SK-N-SH (cell line): ENCODE measurements around the gene PEX13. TPM values are rescaled to one million over a fixed set of nuclear protein-coding genes. Genes with fewer than 3 reads are reported as not detected.

Source experiments
- CTCF ChIA-PET: fragments of 300-600, 350-600 bp; formaldehyde crosslinking; extraction: SDS; loops from one replicate; lab custom pipeline; 2021; lab: Yijun Ruan, JAX
- POLR2A ChIA-PET: fragments of 350-600 bp; sonication (Branson Sonifier 250); formaldehyde crosslinking; extraction: SDS; loops from one replicate; lab custom pipeline; 2020; ENCODE audit warnings: antibody characterized with exemption, inconsistent platforms; lab: Yijun Ruan, JAX
- DNase-seq: peaks from one replicate; pipeline ENCODE4 v3.0.0; 2012
- H2AFZ ChIP-seq: fragments of 200-600 bp; sonication (generic); 2 replicates; pipeline ENCODE4 v1.8.1; 2016; ENCODE audit warnings: antibody characterized with exemption, mild to moderate bottlenecking, low read depth
- H3F3A ChIP-seq: fragments of 200-600 bp; sonication (generic); replicated peaks from 2 replicates; pipeline ENCODE3; 2016; ENCODE audit warnings: antibody characterized with exemption, mild to moderate bottlenecking; ENCODE audit not compliant: insufficient read depth
- H3K27ac ChIP-seq, 2 experiments: fragments of 200-500 bp in 1 of 2; fragments of 200-600 bp in 1 of 2; sonication (Bioruptor generic) in 1 of 2; sonication (generic), shearing (Covaris generic) in 1 of 2; 2 replicates each; pipeline versions ENCODE4 v1.5.1 to v1.6.1; 2014 to 2016; ENCODE audit warnings: low read depth in 2 of 2, inconsistent platforms in 1 of 2, low read length in 1 of 2, mild to moderate bottlenecking in 1 of 2, mixed read lengths in 1 of 2
- H3K27me3 ChIP-seq: fragments of 200-600 bp; sonication (generic), shearing (Covaris generic); 2 replicates; pipeline ENCODE4 v1.6.1; 2016; ENCODE audit warnings: mixed run types; ENCODE audit not compliant: insufficient read depth
- H3K36me3 ChIP-seq, 2 experiments: fragments of 200-500 bp in 1 of 2; fragments of 200-600 bp in 1 of 2; sonication (Bioruptor generic) in 1 of 2; sonication (generic) in 1 of 2; replicated peaks in 1 of 2; 2 replicates each; pipeline versions ENCODE3 to v1.5.1; 2014 to 2016; ENCODE audit warnings: low read length in 1 of 2, mild to moderate bottlenecking in 1 of 2; ENCODE audit not compliant: insufficient read depth in 2 of 2, control insufficient read depth in 1 of 2
- H3K4me1 ChIP-seq, 2 experiments: fragments of 200-500 bp in 1 of 2; fragments of 200-600 bp in 1 of 2; sonication (Bioruptor generic) in 1 of 2; sonication (generic), shearing (Covaris generic) in 1 of 2; 2 replicates each; pipeline versions ENCODE4 v1.5.1 to v1.6.1; 2014 to 2016; ENCODE audit warnings: low read depth in 1 of 2, low read length in 1 of 2, mixed run types in 1 of 2; ENCODE audit not compliant: insufficient read depth in 2 of 2, control insufficient read depth in 1 of 2
- H3K4me2 ChIP-seq: fragments of 200-600 bp; sonication (generic), shearing (Covaris generic); 2 replicates; pipeline ENCODE4 v1.6.1; 2017; ENCODE audit warnings: mixed run types
- H3K4me3 ChIP-seq, 2 experiments: fragments of 200-500 bp in 1 of 2; fragments of 200-600 bp in 1 of 2; sonication (Bioruptor generic) in 1 of 2; sonication (generic), shearing (Covaris generic) in 1 of 2; 2 replicates each; pipeline versions ENCODE4 v1.5.1 to v1.8.1; 2014 to 2016; ENCODE audit warnings: low read depth in 2 of 2, inconsistent platforms in 1 of 2, low read length in 1 of 2, mild to moderate bottlenecking in 1 of 2, mixed read lengths in 1 of 2, moderate library complexity in 1 of 2
- H3K79me2 ChIP-seq: fragments of 200-600 bp; sonication (generic); 2 replicates; pipeline ENCODE4 v1.8.1; 2017; ENCODE audit warnings: mild to moderate bottlenecking; ENCODE audit not compliant: insufficient read depth
- H3K9ac ChIP-seq: fragments of 200-600 bp; sonication (generic); 2 replicates; pipeline ENCODE4 v1.6.1; 2017; ENCODE audit warnings: mixed run types
- H3K9me2 ChIP-seq: fragments of 200-600 bp; sonication (generic); 2 replicates; pipeline ENCODE4 v1.6.1; 2017; ENCODE audit warnings: mixed run types
- H3K9me3 ChIP-seq: fragments of 200-600 bp; sonication (generic); 2 replicates; pipeline ENCODE4 v1.6.1; 2017; ENCODE audit warnings: mixed run types, mild to moderate bottlenecking, moderate library complexity
- H4K20me1 ChIP-seq: fragments of 200-600 bp; sonication (generic); 2 replicates; pipeline ENCODE4 v1.6.1; 2017; ENCODE audit warnings: mild to moderate bottlenecking, mixed run types; ENCODE audit not compliant: insufficient read depth
- CHD2 ChIP-seq: fragments of 150-350 bp; IDR thresholded peaks from 2 replicates; pipeline ENCODE4 v1.6.1; 2018; ENCODE audit warnings: low read length; ENCODE audit not compliant: partially characterized antibody
- EP300 ChIP-seq, 2 experiments: IDR thresholded peaks; 2 replicates each; pipeline versions ENCODE4 v1.4.0 to v1.6.1; 2012; ENCODE audit warnings: borderline replicate concordance in 1 of 2, low read depth in 1 of 2, low read length in 1 of 2
- EZH2phosphoT487 ChIP-seq: fragments of 200-600 bp; sonication (generic); IDR thresholded peaks from 2 replicates; pipeline ENCODE4 v1.6.1; 2017; ENCODE audit warnings: low read depth, mixed run types, mild to moderate bottlenecking, antibody characterized with exemption, moderate library complexity, borderline replicate concordance
- FOXJ3 ChIP-seq: sonication (generic); formaldehyde crosslinking; IDR thresholded peaks from 2 replicates; pipeline ENCODE4 v1.5.1; 2020; ENCODE audit warnings: mild to moderate bottlenecking, missing genetic modification reagents
- FOXM1 ChIP-seq: IDR thresholded peaks from 2 replicates; pipeline ENCODE4 v1.4.0; 2012; ENCODE audit warnings: low read depth, mild to moderate bottlenecking
- GATA2 ChIP-seq: sonication (generic); formaldehyde crosslinking; IDR thresholded peaks from 2 replicates; pipeline ENCODE4 v1.5.0; 2020; ENCODE audit warnings: mild to moderate bottlenecking, missing genetic modification reagents
- JUND ChIP-seq: IDR thresholded peaks from 2 replicates; pipeline ENCODE4 v1.4.0; 2012
- MXI1 ChIP-seq: IDR thresholded peaks from 2 replicates; pipeline ENCODE4 v1.6.1; 2012; ENCODE audit warnings: mild to moderate bottlenecking, low read depth, low read length, improper control_type of control experiment
- RAD21 ChIP-seq: IDR thresholded peaks from 2 replicates; pipeline ENCODE4 v1.6.1; 2012; ENCODE audit warnings: mild to moderate bottlenecking, low read length
- SMC3 ChIP-seq: IDR thresholded peaks from 2 replicates; pipeline ENCODE4 v1.6.1; 2012; ENCODE audit warnings: low read depth, low read length, improper control_type of control experiment
- TAF1 ChIP-seq: IDR thresholded peaks from 2 replicates; pipeline ENCODE4 v1.6.1; 2012; ENCODE audit warnings: low read depth, mild to moderate bottlenecking, low read length, moderate library complexity, borderline replicate concordance
- TCF12 ChIP-seq: IDR thresholded peaks from 2 replicates; pipeline ENCODE4 v1.4.0; 2012
- USF2 ChIP-seq: fragments of 150-350 bp; IDR thresholded peaks from 2 replicates; pipeline ENCODE4 v1.6.1; 2017; ENCODE audit warnings: antibody characterized with exemption, low read length, low read depth, borderline replicate concordance
- YY1 ChIP-seq: IDR thresholded peaks from 2 replicates; pipeline ENCODE4 v1.4.0; 2012; ENCODE audit warnings: low read depth, mild to moderate bottlenecking
- ZBTB33 ChIP-seq: IDR thresholded peaks from 2 replicates; pipeline ENCODE4 v1.4.0; 2012; ENCODE audit warnings: low read depth, borderline replicate concordance
- WGBS: methylation state at CpG from one replicate; pipeline ENCODE4 v1.1.6; 2017; ENCODE audit warnings: low lambda C conversion rate; 5-methylcytosine and 5-hydroxymethylcytosine counted together
- polyA plus RNA-seq, 3 experiments: library from polyadenylated mRNA; depleted of rRNA; stranded (reverse); fragments of >200 nt; gene quantifications; 2 replicates each; pipeline ENCODE4 v1.2.3, GENCODE V29; 2012
- TF ChIP-seq, protein P1 (sequence below): IDR thresholded peaks from 2 replicates; pipeline ENCODE4 v1.4.0; 2012; ENCODE audit warnings: low read depth
- TF ChIP-seq, protein P2 (sequence below): IDR thresholded peaks from 2 replicates; pipeline ENCODE4; 2012

The PEX13 gene
- polyA plus RNA-seq, 1 of the 3 experiments (the other 2 are of a cell fraction): 10.3 TPM

GRCh38 chr2:61005736-61006135 is 11.8 kb upstream of the PEX13 start:
- H3K27me3 ChIP-seq: no peaks in the 10 kb centered on the region
- no peaks in the 10 kb centered on the region for H3K4me1 ChIP-seq
- H3F3A ChIP-seq: peaks cover 14% of the 10 kb centered on the region
- H4K20me1 ChIP-seq: no peaks in the 10 kb centered on the region
- no peak overlapping the region for H3K9ac ChIP-seq
- TF ChIP-seq SMC3 (no peak), FOXJ3 (CRISPR knock-in tag) (no peak)
- ChIA-PET CTCF (interaction anchor here (1.1 kb wide), 1 partner anchor 299 kb away, joined by 4 read pairs; no protein-coding TSS in a partner anchor), POLR2A (no interaction called here)
- no peaks in the 10 kb centered on the region for H3K79me2 ChIP-seq
- H3K36me3 ChIP-seq: peaks cover 0 to 3% of the 10 kb centered on the region in 2 experiments
- no peak overlapping the region for H2AFZ ChIP-seq
- no peak overlapping the region for H3K4me3 ChIP-seq
- WGBS: 95% methylated on average over 3 of the region's 3 CpGs
- H3K27ac ChIP-seq: no peak overlapping the region
- H3K9me2 ChIP-seq: no peaks in the 10 kb centered on the region
- no peak overlapping the region for H3K4me2 ChIP-seq
- no peak for DNase-seq
- no peaks in the 10 kb centered on the region for H3K9me3 ChIP-seq

DNA sequence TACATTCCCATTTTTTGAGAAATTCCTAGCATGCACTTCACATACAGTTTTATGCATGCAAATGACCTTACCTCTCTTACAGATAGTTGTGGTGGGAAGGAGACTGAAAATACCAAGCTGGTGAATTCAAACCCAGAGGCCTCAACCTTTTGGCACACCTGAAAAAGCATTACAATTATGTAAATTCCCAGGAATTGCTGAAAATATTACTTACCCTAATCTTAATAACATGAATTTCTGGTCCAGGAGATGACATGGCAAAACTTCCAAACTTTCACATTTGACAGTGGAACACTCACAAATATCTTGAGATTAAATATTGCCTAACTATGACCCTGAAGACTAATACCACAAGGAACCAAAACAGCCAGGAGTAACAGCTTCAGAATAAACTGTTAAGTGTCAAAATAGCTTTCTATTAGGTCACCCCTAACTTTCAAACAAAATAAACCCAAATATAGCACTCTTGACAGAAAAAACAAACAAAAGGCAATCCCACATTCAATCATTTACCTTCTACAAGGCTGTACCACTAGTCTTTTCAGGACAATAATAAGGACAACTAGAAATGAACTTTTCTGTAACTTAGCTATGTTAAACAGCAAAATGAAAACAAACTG is 10.9 kb upstream of the PEX13 start:
- DNase-seq: no peak
- Histone ChIP-seq H3K27ac (no peak overlapping the region), H3K79me2 (no peaks in the 10 kb centered on the region), H4K20me1 (no peaks in the 10 kb centered on the region), H3K9me3 (no peaks in the 10 kb centered on the region), H3K27me3 (no peaks in the 10 kb centered on the region), H3K4me1 (no peaks in the 10 kb centered on the region), H3K36me3 (peaks cover 0 to 4% of the 10 kb centered on the region in 2 experiments), H3K9me2 (no peaks in the 10 kb centered on the region), H3F3A (peaks cover 14% of the 10 kb centered on the region), H3K4me2 (no peak overlapping the region), H3K4me3 (no peak overlapping the region), H3K9ac (no peak overlapping the region), H2AFZ (no peak overlapping the region)
- CTCF ChIA-PET: interaction anchor here (0.8 to 1.1 kb wide), 2 partner anchors 299 to 300 kb away, joined by 3 to 4 read pairs; no protein-coding TSS in a partner anchor
- POLR2A ChIA-PET: no interaction called here
- TF ChIP-seq ZBTB33 (no peak), USF2 (no peak), YY1 (no peak), EZH2phosphoT487 (no peak), MXI1 (no peak), SMC3 (no peak), RAD21 (no peak), FOXM1 (no peak), CHD2 (no peak), GATA2 (CRISPR knock-in tag) (no peak), JUND (no peak), TAF1 (no peak), TCF12 (no peak), EP300 (IDR thresholded peaks at IDR 0.05; ENCODE audit: borderline replicate concordance in 1 of 2, low read depth in 1 of 2, low read length in 1 of 2) (no peak)
- TF ChIP-seq, protein P1, sequence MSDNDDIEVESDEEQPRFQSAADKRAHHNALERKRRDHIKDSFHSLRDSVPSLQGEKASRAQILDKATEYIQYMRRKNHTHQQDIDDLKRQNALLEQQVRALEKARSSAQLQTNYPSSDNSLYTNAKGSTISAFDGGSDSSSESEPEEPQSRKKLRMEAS: no peak
- TF ChIP-seq, protein P2, sequence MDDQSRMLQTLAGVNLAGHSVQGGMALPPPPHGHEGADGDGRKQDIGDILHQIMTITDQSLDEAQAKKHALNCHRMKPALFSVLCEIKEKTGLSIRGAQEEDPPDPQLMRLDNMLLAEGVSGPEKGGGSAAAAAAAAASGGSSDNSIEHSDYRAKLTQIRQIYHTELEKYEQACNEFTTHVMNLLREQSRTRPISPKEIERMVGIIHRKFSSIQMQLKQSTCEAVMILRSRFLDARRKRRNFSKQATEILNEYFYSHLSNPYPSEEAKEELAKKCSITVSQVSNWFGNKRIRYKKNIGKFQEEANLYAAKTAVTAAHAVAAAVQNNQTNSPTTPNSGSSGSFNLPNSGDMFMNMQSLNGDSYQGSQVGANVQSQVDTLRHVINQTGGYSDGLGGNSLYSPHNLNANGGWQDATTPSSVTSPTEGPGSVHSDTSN: no peak
